GM21717 (cell line): ENCODE measurements around the gene NPC1L1.
"Not testable (repeated sequence)": the region's sequence is repeated elsewhere in the genome, so short reads cannot be mapped to it uniquely, and the experiment has no call there.

Source experiments
- ATAC-seq: cut with Tn5 transposase; IDR thresholded peaks from one replicate; pipeline ENCODE4 v1.9.1; 2021; ENCODE audit warnings: mild to moderate bottlenecking, moderate library complexity; ENCODE audit not compliant: unreplicated experiment

The NPC1L1 gene

GRCh38 chr7:44565097-44565794 lies 24.1 kb upstream of the NPC1L1 start:
- ATAC-seq = no peak

- ATAC-seq = no peak
Observed at GRCh38 chr7:44564606-44565005, 23.5 kb upstream of the NPC1L1 start.

- no peak for ATAC-seq
Observed at GRCh38 chr7:44563171-44563679, 22.1 kb upstream of the NPC1L1 start.

GRCh38 chr7:44562622-44562962 lies 21.5 kb upstream of the NPC1L1 start:
- ATAC-seq = not testable (repeated sequence)

GRCh38 chr7:44561962-44562621 lies 21.0 kb upstream of the NPC1L1 start:
- ATAC-seq = no peak

GRCh38 chr7:44561481-44561880 lies 20.4 kb upstream of the NPC1L1 start:
- no peak for ATAC-seq

GRCh38 chr7:44559485-44559884 lies 18.4 kb upstream of the NPC1L1 start:
- no peak for ATAC-seq

- ATAC-seq = no peak
Observed at GRCh38 chr7:44557485-44557884, 16.4 kb upstream of the NPC1L1 start.

- ATAC-seq = no peak
Observed at GRCh38 chr7:44555350-44555749, 14.2 kb upstream of the NPC1L1 start.

- ATAC-seq = not testable (repeated sequence)
Observed at GRCh38 chr7:44552473-44553005, 11.4 kb upstream of the NPC1L1 start.

- ATAC-seq = no peak
Observed at GRCh38 chr7:44549457-44549856, 8.3 kb upstream of the NPC1L1 start.

GRCh38 chr7:44548893-44549292 lies 7.8 kb upstream of the NPC1L1 start:
- no peak for ATAC-seq

GRCh38 chr7:44547536-44548231 lies 6.6 kb upstream of the NPC1L1 start:
- no peak for ATAC-seq

- no peak for ATAC-seq
Observed at GRCh38 chr7:44541876-44542610, 913 bp upstream of the NPC1L1 start.

GRCh38 chr7:44540592-44541027 lies 520 bp downstream of the NPC1L1 start:
- ATAC-seq = no peak

GRCh38 chr7:44539669-44540506 lies 1.2 kb downstream of the NPC1L1 start:
- ATAC-seq = no peak

GRCh38 chr7:44538798-44539668 lies 2.1 kb downstream of the NPC1L1 start:
- no peak for ATAC-seq

GRCh38 chr7:44538093-44538797 lies 2.9 kb downstream of the NPC1L1 start:
- no peak for ATAC-seq
